Fibroblast of lung (primary cell): Measurements from ENCODE around the gene TTC27. TPM values are rescaled to one million over a fixed set of nuclear protein-coding genes. Genes with fewer than 3 reads are reported as not detected.
A peak's percentile ranks its signal among the peaks of the same experiment; 100 is the strongest.

Source experiments
- DNase-seq, 2 donors: peaks; one replicate each; pipeline versions ENCODE4 v3.0.0 to v3.0.0-alpha.2; 2010; ENCODE audit warnings: low read depth in 2 of 2
- H2AFZ ChIP-seq: 2 replicates; pipeline ENCODE4 v1.5.1; 2012; ENCODE audit warnings: low read length, control low read depth, inconsistent platforms
- H3K27ac ChIP-seq: 2 replicates; pipeline ENCODE4 v1.5.1; 2011; ENCODE audit warnings: low read length, control low read depth; ENCODE audit not compliant: insufficient read depth
- H3K27me3 ChIP-seq: 2 replicates; pipeline ENCODE4 v1.5.1; 2011; ENCODE audit warnings: mild to moderate bottlenecking, low read length; ENCODE audit not compliant: control insufficient read depth, insufficient read depth
- H3K36me3 ChIP-seq: 2 replicates; pipeline ENCODE4 v1.5.1; 2011; ENCODE audit warnings: low read length; ENCODE audit not compliant: control insufficient read depth, insufficient read depth
- H3K4me1 ChIP-seq: 2 replicates; pipeline ENCODE4 v1.5.1; 2011; ENCODE audit warnings: low read length; ENCODE audit not compliant: control insufficient read depth, insufficient read depth; ENCODE audit errors: extremely low read depth
- H3K4me2 ChIP-seq: 2 replicates; pipeline ENCODE4 v1.5.1; 2011; ENCODE audit warnings: low read length, control low read depth; ENCODE audit not compliant: insufficient read depth; ENCODE audit errors: extremely low read depth
- H3K4me3 ChIP-seq, 4 experiments: fragments of 200-600 bp in 1 of 4; sonication (generic) in 1 of 4; replicated peaks in 1 of 4; 2 replicates each; pipeline ENCODE4 v1.5.1; 2011 to 2016; ENCODE audit warnings: low read length in 4 of 4, low read depth in 3 of 4, mild to moderate bottlenecking in 3 of 4, control low read depth in 2 of 4, inconsistent platforms in 1 of 4, mixed read lengths in 1 of 4; ENCODE audit not compliant: insufficient read depth in 1 of 4; ENCODE audit errors: control extremely low read depth in 1 of 4
- H3K79me2 ChIP-seq: 2 replicates; pipeline ENCODE4 v1.5.1; 2012; ENCODE audit warnings: mild to moderate bottlenecking, low read length, inconsistent platforms; ENCODE audit not compliant: control insufficient read depth, insufficient read depth
- H3K9ac ChIP-seq: 2 replicates; pipeline ENCODE4 v1.5.1; 2011; ENCODE audit warnings: mild to moderate bottlenecking, low read length, control low read depth; ENCODE audit not compliant: insufficient read depth
- H3K9me3 ChIP-seq: 2 replicates; pipeline ENCODE4 v1.5.1; 2012; ENCODE audit warnings: low read depth, low read length; ENCODE audit not compliant: control insufficient read depth, insufficient read depth
- H4K20me1 ChIP-seq: 2 replicates; pipeline ENCODE4 v1.5.1; 2011; ENCODE audit warnings: low read length; ENCODE audit not compliant: control insufficient read depth, insufficient read depth; ENCODE audit errors: extremely low read depth
- EZH2 ChIP-seq: IDR thresholded peaks from 2 replicates; pipeline ENCODE4 v1.5.1; 2012; ENCODE audit warnings: low read length, control low read depth, mild to moderate bottlenecking; ENCODE audit errors: missing control alignments
- polyA plus RNA-seq, 2 donors: library from polyadenylated mRNA; depleted of rRNA in 1 of 2; stranded (reverse) in 1 of 2; unstranded in 1 of 2; fragments of >200 nt; gene quantifications; 2 replicates each; pipeline ENCODE4 v1.2.1, GENCODE V29; 2011 to 2012; ENCODE audit warnings: missing spikeins in 1 of 2
- total RNA-seq: library from RNA; depleted of rRNA; stranded (reverse); fragments of >200 nt; gene quantifications from 2 replicates; pipeline ENCODE4 v1.2.1, GENCODE V29; 2014
- TF ChIP-seq, protein P1 (sequence below), 2 donors: IDR thresholded peaks in 1 of 2; conservative IDR thresholded peaks in 1 of 2; 1 replicate in 1 of 2; 2 replicates in 1 of 2; pipeline ENCODE4 v1.5.1; 2011 to 2012; ENCODE audit warnings: low read length in 2 of 2, control low read depth in 1 of 2, inconsistent platforms in 1 of 2, low read depth in 1 of 2, mild to moderate bottlenecking in 1 of 2

Gene TTC27
- total and polyA plus RNA-seq, 2 donors (not counting 1 experiment from before 2014, with no cell fraction given), result 15.7 to 19.3 TPM

DNA sequence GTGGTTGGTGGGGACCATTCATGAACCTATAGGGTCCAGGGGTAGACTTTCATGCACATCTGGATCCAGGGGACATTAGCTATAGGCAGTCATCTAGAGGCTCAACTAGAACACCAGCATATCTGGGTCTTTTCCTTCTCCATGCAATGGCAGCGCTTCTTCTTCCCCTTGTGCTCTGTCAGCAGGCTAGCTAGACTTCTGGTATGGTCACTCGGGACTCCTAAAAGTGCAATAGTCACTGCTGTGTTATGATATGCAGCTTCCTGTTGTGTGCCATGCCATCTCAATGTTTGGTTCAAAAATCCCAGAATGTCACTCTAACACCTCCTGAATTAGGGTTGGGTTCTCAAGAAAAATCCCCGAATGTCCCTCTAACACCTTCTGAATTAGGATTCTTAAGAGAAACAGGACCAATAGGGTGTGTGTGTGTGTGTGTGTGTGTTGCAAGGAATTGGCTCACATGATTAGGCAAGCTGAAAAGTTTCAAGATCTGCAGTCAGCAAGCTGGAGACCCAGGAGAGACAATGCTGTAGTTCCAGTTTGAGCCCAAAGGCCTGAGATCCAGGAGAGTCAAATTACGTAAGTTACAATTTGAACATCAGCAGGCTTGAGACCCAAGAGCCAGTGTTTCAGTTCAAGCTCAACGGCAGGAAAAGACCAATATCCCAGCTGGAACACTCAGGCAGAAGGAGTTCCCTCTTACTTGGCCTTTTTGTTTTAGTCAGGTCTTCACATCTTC, 221.8 kb downstream of the TTC27 start:
- Histone ChIP-seq H3K4me3 (no peak overlapping the region), H3K4me1 (no peaks in the 10 kb centered on the region), H3K36me3 (no peaks in the 10 kb centered on the region), H3K4me2 (no peak overlapping the region), H3K9ac (no peak overlapping the region), H3K27ac (no peak overlapping the region), H3K79me2 (no peaks in the 10 kb centered on the region), H4K20me1 (no peaks in the 10 kb centered on the region), H2AFZ (no peak overlapping the region), H3K9me3 (no peaks in the 10 kb centered on the region), H3K27me3 (no peaks in the 10 kb centered on the region)
- DNase-seq, result no peak
- TF ChIP-seq, protein P1, sequence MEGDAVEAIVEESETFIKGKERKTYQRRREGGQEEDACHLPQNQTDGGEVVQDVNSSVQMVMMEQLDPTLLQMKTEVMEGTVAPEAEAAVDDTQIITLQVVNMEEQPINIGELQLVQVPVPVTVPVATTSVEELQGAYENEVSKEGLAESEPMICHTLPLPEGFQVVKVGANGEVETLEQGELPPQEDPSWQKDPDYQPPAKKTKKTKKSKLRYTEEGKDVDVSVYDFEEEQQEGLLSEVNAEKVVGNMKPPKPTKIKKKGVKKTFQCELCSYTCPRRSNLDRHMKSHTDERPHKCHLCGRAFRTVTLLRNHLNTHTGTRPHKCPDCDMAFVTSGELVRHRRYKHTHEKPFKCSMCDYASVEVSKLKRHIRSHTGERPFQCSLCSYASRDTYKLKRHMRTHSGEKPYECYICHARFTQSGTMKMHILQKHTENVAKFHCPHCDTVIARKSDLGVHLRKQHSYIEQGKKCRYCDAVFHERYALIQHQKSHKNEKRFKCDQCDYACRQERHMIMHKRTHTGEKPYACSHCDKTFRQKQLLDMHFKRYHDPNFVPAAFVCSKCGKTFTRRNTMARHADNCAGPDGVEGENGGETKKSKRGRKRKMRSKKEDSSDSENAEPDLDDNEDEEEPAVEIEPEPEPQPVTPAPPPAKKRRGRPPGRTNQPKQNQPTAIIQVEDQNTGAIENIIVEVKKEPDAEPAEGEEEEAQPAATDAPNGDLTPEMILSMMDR (conservative IDR thresholded peaks at IDR 0.05 in 1 of 2, IDR thresholded peaks at IDR 0.05 in 1 of 2; ENCODE audit: low read depth in 1 of 2, low read length in 2 of 2), result no peak
- TF ChIP-seq EZH2, result no peak

DNA sequence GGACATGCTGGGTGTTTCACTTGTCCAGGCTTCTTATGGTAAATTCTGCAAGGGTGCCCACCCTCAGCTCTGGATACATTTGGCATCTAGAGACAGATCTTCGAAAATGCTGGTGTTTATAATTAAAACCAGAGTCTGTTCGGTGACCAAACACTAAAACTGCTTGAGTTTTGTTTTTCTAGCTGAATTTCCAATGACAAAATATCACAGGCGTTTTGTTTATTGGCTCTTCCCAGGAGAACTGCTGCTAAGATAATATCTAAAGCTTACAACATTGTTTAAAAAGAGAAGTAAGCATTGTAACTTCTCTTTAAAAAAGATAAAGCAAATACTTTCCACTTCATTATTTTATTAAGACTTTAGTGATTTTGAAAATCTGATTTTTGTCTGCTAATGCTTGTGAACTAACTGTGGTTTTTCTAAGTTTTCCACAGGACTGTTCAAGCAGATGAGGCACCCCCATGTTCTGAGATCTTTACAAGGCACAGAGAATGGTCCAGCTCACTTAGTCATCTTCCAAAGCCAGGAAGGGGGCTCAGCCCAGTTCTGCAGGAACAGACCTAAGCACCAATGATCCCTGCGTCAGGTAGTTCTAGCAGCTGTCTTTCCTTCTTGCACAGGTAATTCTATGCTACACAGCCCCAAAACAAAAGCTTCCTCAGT, 224.1 kb downstream of the TTC27 start:
- Histone ChIP-seq H3K79me2 (no peaks in the 10 kb centered on the region), H3K27me3 (no peaks in the 10 kb centered on the region), H3K9me3 (no peaks in the 10 kb centered on the region), H2AFZ (no peak overlapping the region), H4K20me1 (no peaks in the 10 kb centered on the region), H3K36me3 (no peaks in the 10 kb centered on the region), H3K9ac (no peak overlapping the region), H3K4me1 (no peaks in the 10 kb centered on the region), H3K4me2 (no peak overlapping the region), H3K27ac (no peak overlapping the region), H3K4me3 (no peak overlapping the region)
- no peak for TF ChIP-seq EZH2
- TF ChIP-seq, protein P1 (conservative IDR thresholded peaks at IDR 0.05 in 1 of 2, IDR thresholded peaks at IDR 0.05 in 1 of 2; ENCODE audit: low read depth in 1 of 2, low read length in 2 of 2), result no peak
- no peak for DNase-seq

DNA sequence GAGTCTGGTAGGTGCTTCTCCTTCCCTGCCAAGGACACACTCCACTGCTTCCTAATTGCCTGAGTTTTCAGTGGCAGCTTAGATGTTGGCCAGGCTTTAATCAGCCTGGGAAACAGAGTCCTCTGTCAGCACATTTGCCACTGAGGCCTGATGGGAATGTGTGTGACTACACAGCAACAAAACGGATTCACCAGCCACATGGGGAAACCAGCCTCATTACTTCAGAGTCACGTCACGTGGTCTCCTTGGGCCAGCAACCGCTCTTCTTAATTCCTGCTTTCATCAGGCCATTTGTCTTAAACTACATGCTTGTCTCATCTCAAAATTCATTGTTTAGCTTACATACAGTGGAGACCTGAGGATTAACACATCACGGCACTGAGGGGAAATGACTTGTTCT, 225.0 kb downstream of the TTC27 start:
- no peaks in the 10 kb centered on the region for H3K9me3 ChIP-seq
- H3K4me3 ChIP-seq, result no peak overlapping the region
- no peaks in the 10 kb centered on the region for H3K36me3 ChIP-seq
- no peak overlapping the region for H3K9ac ChIP-seq
- no peak overlapping the region for H3K27ac ChIP-seq
- no peak overlapping the region for H3K4me2 ChIP-seq
- DNase-seq, result peak in 1 of 2 donors; percentile 9
- H3K27me3 ChIP-seq, result no peaks in the 10 kb centered on the region
- no peaks in the 10 kb centered on the region for H4K20me1 ChIP-seq
- H3K79me2 ChIP-seq, result no peaks in the 10 kb centered on the region
- TF ChIP-seq, protein P1 (conservative IDR thresholded peaks at IDR 0.05 in 1 of 2, IDR thresholded peaks at IDR 0.05 in 1 of 2; ENCODE audit: low read depth in 1 of 2, low read length in 2 of 2), result no peak
- TF ChIP-seq EZH2, result no peak
- H3K4me1 ChIP-seq, result no peaks in the 10 kb centered on the region
- H2AFZ ChIP-seq, result no peak overlapping the region
